Panc1 (cell line): Measurements from ENCODE around the gene ALK.

Experiments
- CTCF ChIP-seq: fragments of 450-650 bp; IDR thresholded peaks from 2 replicates; pipeline ENCODE4 v1.5.1; 2017; ENCODE audit warnings: mild to moderate bottlenecking
- REST ChIP-seq, 2 experiments: IDR thresholded peaks; 2 replicates each; pipeline ENCODE4 v1.6.1; 2011 to 2012; ENCODE audit warnings: low read depth in 2 of 2, control low read depth in 1 of 2, low read length in 1 of 2, mild to moderate bottlenecking in 1 of 2, moderate library complexity in 1 of 2; ENCODE audit not compliant: insufficient read depth in 1 of 2

GRCh38 chr2:29618024-29618423 is 303.4 kb downstream of the ALK start:
- TF ChIP-seq CTCF (no peak), REST (IDR thresholded peaks at IDR 0.05; ENCODE audit: insufficient read depth in 1 of 2, low read depth in 2 of 2, low read length in 1 of 2) (no peak)
